GM10266 (cell line): ENCODE measurements around the gene MLPH.

Experiments
- DNase-seq: peaks from one replicate; pipeline ENCODE4 v3.0.0; 2012; ENCODE audit errors: extremely low spot score
- TF ChIP-seq, protein P1 (sequence below): IDR thresholded peaks from 2 replicates; pipeline ENCODE4 v1.5.1; 2012; ENCODE audit warnings: mild to moderate bottlenecking, low read depth; ENCODE audit not compliant: control insufficient read depth, insufficient read depth; ENCODE audit errors: missing control alignments

The MLPH gene

DNA sequence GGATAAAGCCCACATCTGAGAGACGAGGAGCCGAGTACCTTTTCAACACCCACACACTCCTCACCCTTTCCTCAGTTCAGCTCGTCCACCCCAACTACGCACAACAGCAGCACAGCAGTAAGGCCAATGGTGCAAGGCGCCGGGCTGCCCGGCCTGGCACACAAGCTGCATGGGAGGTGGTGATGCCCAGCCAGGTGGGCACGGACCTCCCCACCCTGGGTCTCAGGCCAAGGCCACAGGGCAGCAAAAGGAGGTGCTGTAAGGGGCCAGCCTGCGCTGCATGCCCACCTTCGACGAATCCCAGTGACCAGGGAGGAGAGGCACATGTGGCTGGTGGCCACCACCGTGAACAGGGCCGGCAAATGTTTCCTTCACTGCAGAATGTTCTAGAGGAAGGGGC is 36.5 kb upstream of the MLPH start:
- DNase-seq: no peak
- TF ChIP-seq, protein P1, sequence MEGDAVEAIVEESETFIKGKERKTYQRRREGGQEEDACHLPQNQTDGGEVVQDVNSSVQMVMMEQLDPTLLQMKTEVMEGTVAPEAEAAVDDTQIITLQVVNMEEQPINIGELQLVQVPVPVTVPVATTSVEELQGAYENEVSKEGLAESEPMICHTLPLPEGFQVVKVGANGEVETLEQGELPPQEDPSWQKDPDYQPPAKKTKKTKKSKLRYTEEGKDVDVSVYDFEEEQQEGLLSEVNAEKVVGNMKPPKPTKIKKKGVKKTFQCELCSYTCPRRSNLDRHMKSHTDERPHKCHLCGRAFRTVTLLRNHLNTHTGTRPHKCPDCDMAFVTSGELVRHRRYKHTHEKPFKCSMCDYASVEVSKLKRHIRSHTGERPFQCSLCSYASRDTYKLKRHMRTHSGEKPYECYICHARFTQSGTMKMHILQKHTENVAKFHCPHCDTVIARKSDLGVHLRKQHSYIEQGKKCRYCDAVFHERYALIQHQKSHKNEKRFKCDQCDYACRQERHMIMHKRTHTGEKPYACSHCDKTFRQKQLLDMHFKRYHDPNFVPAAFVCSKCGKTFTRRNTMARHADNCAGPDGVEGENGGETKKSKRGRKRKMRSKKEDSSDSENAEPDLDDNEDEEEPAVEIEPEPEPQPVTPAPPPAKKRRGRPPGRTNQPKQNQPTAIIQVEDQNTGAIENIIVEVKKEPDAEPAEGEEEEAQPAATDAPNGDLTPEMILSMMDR: no peak

- no peak for DNase-seq
- TF ChIP-seq, protein P1: no peak
Observed at GRCh38 chr2:237451643-237452469, 35.2 kb upstream of the MLPH start.

DNA sequence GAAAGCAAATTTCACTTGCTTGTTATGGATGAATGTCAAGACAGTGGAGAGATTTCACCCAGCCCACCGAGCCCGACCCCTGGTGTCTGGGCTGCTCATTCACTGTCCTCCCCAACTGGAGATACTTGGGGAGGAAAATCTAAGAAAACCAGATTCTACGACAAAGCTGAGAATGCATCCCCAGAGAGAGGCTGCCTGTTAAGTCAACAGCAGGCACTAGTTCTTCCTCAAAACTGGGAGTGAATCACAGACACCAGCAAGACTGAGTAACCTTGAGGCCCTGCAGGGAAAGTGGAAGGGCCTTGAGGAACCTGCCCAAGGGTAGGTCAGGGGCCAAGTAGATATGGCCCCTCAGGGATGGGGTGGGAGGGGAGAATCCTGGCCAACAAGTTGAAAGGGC is 34.2 kb upstream of the MLPH start:
- TF ChIP-seq, protein P1: no peak
- no peak for DNase-seq

DNA sequence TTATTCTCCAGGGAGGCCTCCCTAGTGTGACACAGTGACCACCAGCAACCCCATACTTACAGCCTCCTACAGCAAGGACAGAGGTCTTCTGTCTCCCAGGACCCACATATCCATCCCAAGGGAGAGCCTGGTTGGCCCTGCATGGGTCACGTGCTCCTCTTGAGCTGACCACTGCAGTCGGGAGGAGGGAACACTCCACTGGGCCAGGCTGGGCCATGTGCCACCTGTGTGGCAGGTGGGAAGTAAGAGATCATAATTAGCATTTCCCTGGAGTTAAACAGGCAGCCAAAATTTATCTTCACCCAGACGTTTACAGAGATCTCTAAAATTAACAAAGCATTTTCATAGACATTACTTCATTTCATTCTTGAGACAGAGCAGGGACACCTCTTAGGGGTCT is 33.4 kb upstream of the MLPH start:
- TF ChIP-seq, protein P1: no peak
- no peak for DNase-seq

- TF ChIP-seq, protein P1: no peak
- no peak for DNase-seq
Observed at GRCh38 chr2:237455764-237456163, 31.3 kb upstream of the MLPH start.

GRCh38 chr2:237456200-237456843 is 30.7 kb upstream of the MLPH start:
- TF ChIP-seq, protein P1: no peak
- no peak for DNase-seq

DNA sequence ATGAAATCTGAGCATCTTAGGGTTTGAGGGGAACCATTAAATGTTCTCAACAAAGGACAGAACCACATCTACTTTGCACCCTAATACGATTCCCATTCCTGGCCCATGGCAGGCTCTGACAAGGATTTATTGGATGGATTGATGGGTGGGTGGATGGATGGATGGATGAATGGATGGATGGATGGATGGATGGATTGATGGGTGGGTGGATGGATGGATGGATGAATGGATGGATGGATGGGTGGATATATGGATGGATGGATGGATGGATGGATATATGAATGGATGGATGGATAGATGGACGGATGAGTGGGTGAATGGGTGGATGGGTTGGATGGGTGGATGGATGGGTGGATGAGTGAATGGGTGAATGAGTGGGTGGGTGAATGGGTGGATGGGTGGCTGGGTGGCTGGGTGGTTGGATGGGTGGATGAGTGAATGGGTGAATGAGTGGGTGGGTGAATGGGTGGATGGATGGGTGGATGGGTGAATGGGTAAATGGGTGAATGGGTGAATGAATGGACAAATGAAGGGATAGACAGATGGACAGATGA is 29.6 kb upstream of the MLPH start:
- DNase-seq: no peak
- TF ChIP-seq, protein P1: no peak
